Brain microvascular endothelial cell (primary cell): ENCODE data around the gene CISD3.

Source experiments
- DNase-seq: peaks from one replicate; pipeline ENCODE4 v3.0.0-alpha.2; 2020
- H3K27ac ChIP-seq: fragments of 250-450 bp; sonication (Bioruptor Pico); 2 replicates; pipeline ENCODE4 v1.5.1; 2020; ENCODE audit warnings: mild to moderate bottlenecking, moderate library complexity
- H3K27me3 ChIP-seq: fragments of 250-450 bp; sonication (Bioruptor Pico); replicated peaks from 2 replicates; pipeline ENCODE4 v1.5.1; 2020; ENCODE audit warnings: mild to moderate bottlenecking
- H3K36me3 ChIP-seq: fragments of 250-450 bp; sonication (Bioruptor Pico); replicated peaks from 2 replicates; pipeline ENCODE4 v1.5.1; 2020; ENCODE audit warnings: mild to moderate bottlenecking
- H3K4me3 ChIP-seq: 2 replicates; pipeline ENCODE4 v1.5.1; 2011; ENCODE audit warnings: low read depth, mild to moderate bottlenecking, control low read depth, low read length, moderate library complexity
- CTCF ChIP-seq: IDR thresholded peaks from 2 replicates; pipeline ENCODE4 v1.5.1; 2011; ENCODE audit warnings: low read depth, mild to moderate bottlenecking, moderate library complexity, low read length, control low read depth, inconsistent platforms; ENCODE audit errors: missing control alignments
- in situ Hi-C: cut with HindIII; loops from 2 replicates; pipeline ENCODE4 v1.10.0; 2017; ENCODE audit warnings: low sequenced_read_pairs, low pct_ligation_motif_present

CISD3 gene

GRCh38 chr17:38743556-38744171, 13.5 kb downstream of the CISD3 start:
- TF ChIP-seq CTCF = no peak

GRCh38 chr17:38745545-38745944, 15.4 kb downstream of the CISD3 start:
- Histone ChIP-seq H3K4me3 (peak overlapping the region; percentile 99), H3K27me3 (no peaks in the 10 kb centered on the region)

More at GRCh38 chr17:38743556-38744171, 13.5 kb downstream of the CISD3 start:
- Histone ChIP-seq H3K27me3 (no peaks in the 10 kb centered on the region), H3K4me3 (no peak overlapping the region), H3K36me3 (peaks cover 14% of the 10 kb centered on the region), H3K27ac (no peak overlapping the region)
- no peak for DNase-seq
- in situ Hi-C loops = no loop called here

GRCh38 chr17:38746004-38746848, 16.1 kb downstream of the CISD3 start:
- TF ChIP-seq CTCF = no peak
- no peaks in the 10 kb centered on the region for H3K36me3 ChIP-seq
- in situ Hi-C loops = no loop called here
- peak overlapping the region; percentile 99 for H3K4me3 ChIP-seq
- H3K27ac ChIP-seq = no peak overlapping the region
- no peak for DNase-seq
- no peaks in the 10 kb centered on the region for H3K27me3 ChIP-seq

More at GRCh38 chr17:38745545-38745944, 15.4 kb downstream of the CISD3 start:
- in situ Hi-C loops = no loop called here
- Histone ChIP-seq H3K36me3 (no peaks in the 10 kb centered on the region), H3K27ac (no peak overlapping the region)
- no peak for DNase-seq
- no peak for TF ChIP-seq CTCF

- Histone ChIP-seq H3K27ac (no peak overlapping the region), H3K4me3 (peak overlapping the region; percentile 99), H3K36me3 (no peaks in the 10 kb centered on the region), H3K27me3 (no peaks in the 10 kb centered on the region)
- DNase-seq = no peak
- no peak for TF ChIP-seq CTCF
- in situ Hi-C loops = no loop called here
Observed at GRCh38 chr17:38746849-38747462, 16.8 kb downstream of the CISD3 start.

- no peak for TF ChIP-seq CTCF
- peak overlapping the region; percentile 99 for H3K4me3 ChIP-seq
- no peaks in the 10 kb centered on the region for H3K27me3 ChIP-seq
- in situ Hi-C loops = no loop called here
- peaks cover under 1% of the 10 kb centered on the region for H3K36me3 ChIP-seq
- no peak for DNase-seq
- peak overlapping the region; percentile 50 for H3K27ac ChIP-seq
Observed at GRCh38 chr17:38747463-38748148, 17.5 kb downstream of the CISD3 start.
